Ascending aorta (tissue), 2 donors: ENCODE measurements around the gene PAPPA. TPM values are rescaled to one million over a fixed set of nuclear protein-coding genes. Genes with fewer than 3 reads are reported as not detected.

ENCODE experiments used
- DNase-seq, 2 donors: peaks; one replicate each; pipeline ENCODE4 v3.0.0-alpha.2; 2019; ENCODE audit warnings: low spot score in 2 of 2
- H3K27ac ChIP-seq, 2 donors: fragments of 200-600 bp; sonication (generic); one replicate each; pipeline ENCODE4 v1.5.1; 2016 to 2017; ENCODE audit warnings: mild to moderate bottlenecking in 1 of 2
- H3K27me3 ChIP-seq: fragments of 200-600 bp; sonication (generic); one replicate; pipeline ENCODE4 v1.5.1; 2017
- H3K36me3 ChIP-seq, 2 donors: fragments of 200-600 bp; sonication (generic); one replicate each; pipeline ENCODE4 v1.5.1; 2016
- H3K4me1 ChIP-seq, 2 donors: fragments of 200-600 bp; sonication (generic); one replicate each; pipeline ENCODE4 v1.5.1; 2016 to 2017; ENCODE audit warnings: mild to moderate bottlenecking in 1 of 2
- H3K4me3 ChIP-seq, 2 donors: fragments of 200-600 bp; sonication (generic); one replicate each; pipeline ENCODE4 v1.5.1; 2016 to 2017; ENCODE audit warnings: mild to moderate bottlenecking in 1 of 2
- H3K9me3 ChIP-seq, 2 donors: fragments of 200-600 bp; sonication (generic); one replicate each; pipeline ENCODE4 v1.5.1; 2016
- CTCF ChIP-seq, 3 experiments: fragments of 200-600 bp in 2 of 3; fragments of 450-650 bp in 1 of 3; sonication (generic) in 2 of 3; IDR thresholded peaks; one replicate each; pipeline ENCODE4 v1.5.1; 2016 to 2019; ENCODE audit warnings: antibody characterized with exemption in 3 of 3, mild to moderate bottlenecking in 1 of 3, moderate library complexity in 1 of 3
- intact Hi-C: fragments of 100-400 bp; cut with DNase I; formaldehyde crosslinking; loops from one replicate; pipeline ENCODE4 v1.15.1; 2023
- total RNA-seq: library from RNA; depleted of rRNA; stranded (reverse); fragments of >200 nt; gene quantifications from one replicate; pipeline ENCODE4 v1.1.0, GENCODE V29; 2016

PAPPA gene
- total RNA-seq, 1 donor from 2014 or later, result 6.0 TPM

GRCh38 chr9:116157436-116158138 lies 4.0 kb downstream of the PAPPA start:
- Histone ChIP-seq H3K27ac (peak overlapping the region; percentile 86 to 89), H3K9me3 (no peaks in the 10 kb centered on the region), H3K4me1 (peaks cover 0 to 9% of the 10 kb centered on the region in 2 donors), H3K36me3 (no peaks in the 10 kb centered on the region), H3K4me3 (peak overlapping the region in 1 of 2 donors; percentile 86), H3K27me3 (no peaks in the 10 kb centered on the region)
- peak in 1 of 2 donors; percentile 63 for DNase-seq
- no peak for TF ChIP-seq CTCF (IDR thresholded peaks at IDR 0.05)
- intact Hi-C loops, result loop anchor here (1.0 to 10.0 kb wide), 5 partner anchors 465 to 1763 kb away; partner anchors contain the start of gene TRIM32

GRCh38 chr9:116160676-116161571 lies 7.3 kb downstream of the PAPPA start:
- Histone ChIP-seq H3K27me3 (no peaks in the 10 kb centered on the region), H3K4me1 (peaks cover 0 to 7% of the 10 kb centered on the region in 2 donors), H3K9me3 (no peaks in the 10 kb centered on the region), H3K27ac (no peak overlapping the region), H3K36me3 (no peaks in the 10 kb centered on the region), H3K4me3 (no peak overlapping the region)
- no peak for TF ChIP-seq CTCF (IDR thresholded peaks at IDR 0.05)
- DNase-seq, result no peak
- intact Hi-C loops, result no loop called here

DNA sequence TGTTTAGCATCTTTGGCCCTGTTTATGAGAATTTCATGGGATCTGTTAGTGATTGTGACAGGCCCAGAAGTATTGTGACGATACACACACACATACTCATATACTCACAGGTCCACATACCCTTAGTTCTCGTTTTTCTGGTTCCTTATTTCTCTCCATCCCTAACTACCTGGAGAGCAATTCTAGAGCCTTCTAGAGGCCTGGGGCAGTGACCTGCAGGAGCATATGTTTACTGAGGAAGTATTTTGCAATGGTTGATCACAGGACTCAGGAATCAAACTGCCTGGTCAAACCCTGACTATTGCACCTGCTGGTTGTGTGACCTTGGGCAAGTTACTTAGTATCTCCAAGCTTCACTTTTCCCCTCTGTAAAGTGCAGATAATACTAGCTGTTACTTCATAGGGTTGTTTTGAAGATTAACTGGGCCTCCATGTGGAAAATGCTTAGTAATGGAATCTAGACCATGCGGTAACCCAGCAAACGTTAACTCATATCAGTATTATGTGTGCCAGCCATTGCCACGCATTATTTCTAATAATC lies 8.7 kb downstream of the PAPPA start:
- Histone ChIP-seq H3K27ac (no peak overlapping the region), H3K4me1 (peaks cover 0 to 4% of the 10 kb centered on the region in 2 donors), H3K27me3 (no peaks in the 10 kb centered on the region), H3K4me3 (no peak overlapping the region), H3K9me3 (no peaks in the 10 kb centered on the region), H3K36me3 (no peaks in the 10 kb centered on the region)
- DNase-seq, result no peak
- no peak for TF ChIP-seq CTCF (IDR thresholded peaks at IDR 0.05)
- intact Hi-C loops, result no loop called here

DNA sequence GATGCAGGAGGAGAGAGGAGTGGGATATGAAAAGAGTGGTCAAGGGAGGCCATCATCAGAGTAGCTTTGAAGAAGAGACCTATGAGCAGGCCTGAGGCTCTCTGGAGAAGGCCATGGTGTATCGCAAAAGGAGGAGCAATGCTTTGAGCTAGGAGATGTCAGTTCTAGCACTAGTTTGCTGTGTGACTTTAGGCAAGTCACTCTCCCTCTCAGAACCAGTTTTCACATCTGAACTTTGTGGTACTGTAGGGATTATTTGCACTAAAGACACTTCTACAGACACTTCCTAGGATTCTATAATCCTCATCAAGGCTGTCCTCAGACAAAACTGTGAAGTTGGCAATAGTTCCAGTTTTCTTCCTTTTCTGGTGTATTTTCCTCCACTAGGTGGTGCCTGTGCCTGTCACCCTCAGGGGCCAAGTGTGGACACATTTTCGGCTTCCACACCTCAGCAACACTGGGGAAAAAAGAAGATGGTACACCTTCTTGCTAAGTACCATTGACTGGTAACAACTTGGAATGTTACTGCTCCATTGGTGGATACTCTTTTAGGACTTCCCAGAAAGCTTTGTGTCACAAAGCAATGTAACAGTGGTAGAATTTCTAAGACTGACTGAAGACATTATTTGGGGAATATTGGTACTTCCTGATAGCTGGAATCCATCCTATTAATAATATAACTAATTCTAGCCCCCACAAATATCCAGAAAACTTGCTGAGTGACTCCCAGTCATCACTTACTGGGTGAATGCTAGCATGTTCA lies 9.9 kb downstream of the PAPPA start:
- H3K4me3 ChIP-seq, result no peak overlapping the region
- no peaks in the 10 kb centered on the region for H3K9me3 ChIP-seq
- H3K27me3 ChIP-seq, result no peaks in the 10 kb centered on the region
- no peaks in the 10 kb centered on the region for H3K36me3 ChIP-seq
- intact Hi-C loops, result no loop called here
- TF ChIP-seq CTCF (IDR thresholded peaks at IDR 0.05), result peak in 1 of 3 experiments; percentile 32
- no peak overlapping the region for H3K27ac ChIP-seq
- no peaks in the 10 kb centered on the region for H3K4me1 ChIP-seq
- DNase-seq, result no peak

- no peak for TF ChIP-seq CTCF (IDR thresholded peaks at IDR 0.05)
Measured at GRCh38 chr9:116165912-116166311, 12.3 kb downstream of the PAPPA start.

More at GRCh38 chr9:116165912-116166311, 12.3 kb downstream of the PAPPA start:
- intact Hi-C loops, result no loop called here
- Histone ChIP-seq H3K4me3 (no peak overlapping the region), H3K36me3 (no peaks in the 10 kb centered on the region), H3K9me3 (no peaks in the 10 kb centered on the region), H3K27ac (no peak overlapping the region), H3K27me3 (no peaks in the 10 kb centered on the region), H3K4me1 (no peaks in the 10 kb centered on the region)
- DNase-seq, result no peak
